HG02981 (cell line): Measurements from ENCODE around the gene WDCP.
"Not testable (repeated sequence)": the region's sequence is repeated elsewhere in the genome, so short reads cannot be mapped to it uniquely, and the experiment has no call there.

ENCODE experiments used
- ATAC-seq: cut with Tn5 transposase; IDR thresholded peaks from one replicate; pipeline ENCODE4 v1.9.1; 2021; ENCODE audit warnings: mild to moderate bottlenecking, moderate library complexity; ENCODE audit not compliant: unreplicated experiment

Gene WDCP

DNA sequence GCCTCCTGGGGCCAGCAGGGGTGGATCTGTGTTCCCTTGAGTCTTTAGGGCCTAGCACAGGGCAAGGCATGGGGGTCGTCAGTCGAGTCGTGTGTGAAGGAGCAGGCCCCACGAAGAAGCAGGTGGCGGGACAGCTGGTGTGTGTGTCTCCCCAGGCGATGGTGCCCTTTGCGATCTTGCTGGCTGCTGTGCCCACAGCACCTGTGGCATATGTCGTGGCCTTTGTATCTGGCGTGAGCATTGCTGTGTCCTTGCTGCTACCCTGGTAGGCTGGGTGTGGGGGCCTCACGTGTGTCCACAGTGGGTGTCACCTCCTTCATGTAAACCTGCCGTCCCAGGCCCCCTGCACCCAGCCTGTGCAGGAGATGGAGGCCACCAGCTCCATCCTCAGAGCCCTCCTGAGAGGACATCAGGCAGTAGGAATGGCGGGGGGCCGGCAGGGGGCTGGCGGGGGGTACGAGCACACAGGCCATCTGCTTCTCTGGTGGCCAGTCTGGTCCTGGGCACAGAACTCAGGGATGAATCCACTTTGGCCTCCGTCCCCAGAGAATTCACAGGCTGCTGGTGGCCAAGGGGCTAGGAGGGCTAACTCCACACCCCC lies 24.1 kb downstream of the WDCP start:
- no peak for ATAC-seq

DNA sequence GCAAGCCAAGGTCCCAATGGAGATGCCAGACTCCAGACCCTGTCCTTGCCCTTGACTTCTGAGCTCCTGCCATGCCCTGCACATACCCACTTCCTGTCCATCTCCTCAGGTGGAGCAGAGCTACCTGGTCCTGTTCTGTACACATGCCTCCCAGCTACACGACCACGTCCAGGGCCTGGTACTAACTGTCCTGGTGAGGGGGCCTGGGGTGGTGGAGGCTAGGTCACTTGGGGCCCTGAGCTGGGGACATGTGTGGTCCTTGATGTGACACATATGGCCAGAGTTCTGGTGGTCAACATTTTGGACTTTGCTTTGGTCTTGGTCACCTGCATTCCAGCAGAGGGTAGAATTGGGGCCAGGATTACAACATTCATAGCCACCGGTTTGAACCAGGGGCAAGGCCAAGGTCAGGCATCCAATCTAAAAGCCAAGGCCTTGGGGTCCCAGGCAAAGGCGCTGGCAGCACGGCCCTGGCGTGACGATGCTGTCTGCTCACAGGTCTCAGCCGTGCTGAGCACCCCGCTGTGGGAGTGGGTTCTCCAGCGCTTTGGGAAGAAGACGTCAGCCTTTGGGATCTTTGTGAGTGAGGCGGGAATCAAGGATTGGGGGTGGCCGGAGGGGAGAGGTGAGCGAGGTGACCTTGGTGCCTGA lies 24.7 kb downstream of the WDCP start:
- no peak for ATAC-seq

DNA sequence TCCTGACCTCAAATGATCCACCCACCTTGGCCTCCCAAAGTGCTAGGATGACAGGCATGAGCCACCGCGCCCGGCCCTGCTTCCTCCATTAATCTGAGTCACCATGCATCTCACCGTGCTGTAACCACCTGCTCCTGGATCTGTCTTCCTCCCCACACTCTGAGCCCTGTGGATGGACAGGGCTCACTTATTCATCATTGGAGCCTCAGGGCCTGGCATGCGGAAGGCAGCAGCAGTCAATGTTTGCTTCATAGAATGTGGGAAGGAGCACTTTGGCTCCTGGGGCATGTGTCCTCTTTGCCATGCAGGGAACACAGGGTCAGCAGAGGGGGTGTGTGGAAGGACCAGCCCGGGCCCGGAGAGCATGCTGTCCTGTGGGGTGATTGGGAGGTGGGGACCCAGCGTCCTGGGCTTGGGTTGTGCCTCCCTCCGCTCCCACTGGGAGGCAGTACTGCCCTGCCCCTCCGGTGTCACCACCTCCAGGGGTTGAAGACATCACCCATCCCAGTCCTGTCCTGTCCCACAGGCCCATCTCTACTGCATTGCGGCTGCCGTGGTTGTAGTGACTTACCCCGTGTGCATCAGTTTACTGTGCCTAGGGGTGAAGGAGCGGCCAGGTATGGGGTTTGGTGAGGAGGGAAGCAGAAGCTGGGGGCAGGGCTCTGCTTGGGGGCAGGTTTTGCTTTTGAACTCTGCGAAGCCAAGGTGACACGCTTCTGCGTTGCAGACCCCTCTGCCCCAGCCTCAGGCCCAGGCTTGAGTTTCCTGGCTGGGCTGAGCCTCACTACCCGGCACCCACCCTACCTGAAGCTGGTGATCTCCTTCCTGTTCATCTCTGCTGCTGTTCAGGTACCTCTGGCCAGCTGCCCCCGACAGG lies 25.8 kb downstream of the WDCP start:
- ATAC-seq, result no peak

DNA sequence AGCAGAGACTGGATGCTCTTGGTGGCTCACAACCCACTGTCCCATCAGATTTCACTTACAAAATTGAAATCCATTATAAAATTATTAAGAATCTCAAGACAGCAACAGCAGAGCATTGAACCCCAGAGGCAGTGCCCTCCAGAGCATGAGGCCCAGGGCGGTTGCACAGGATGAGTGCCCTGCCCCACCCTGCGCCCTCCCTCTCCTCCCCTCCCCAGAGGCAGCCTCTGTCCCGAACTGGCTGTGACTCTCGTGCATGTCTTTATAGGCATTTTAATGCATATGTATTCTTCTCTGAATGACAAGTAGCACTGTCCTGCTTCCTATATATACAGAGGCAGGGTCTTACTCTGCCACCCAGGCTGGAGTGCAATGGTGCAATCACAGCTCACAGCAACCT lies 26.9 kb downstream of the WDCP start:
- no peak for ATAC-seq

DNA sequence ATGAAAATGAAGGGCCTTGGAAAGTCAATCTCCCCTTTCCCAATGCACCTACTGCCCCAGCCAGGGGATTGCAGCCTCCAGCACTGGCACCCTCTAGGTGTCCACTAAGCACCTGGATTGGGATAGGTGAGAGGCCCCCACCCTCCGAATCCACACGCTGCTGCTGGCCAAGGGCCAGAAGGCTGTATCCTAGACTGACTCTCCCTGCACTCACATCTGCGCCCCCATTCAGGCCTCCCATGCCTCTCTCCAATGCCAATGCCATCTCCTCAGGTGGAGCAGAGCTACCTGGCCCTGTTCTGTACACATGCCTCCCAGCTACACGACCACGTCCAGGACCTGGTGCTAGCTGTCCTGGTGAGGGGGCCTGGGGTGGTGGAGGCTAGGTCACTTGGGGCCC lies 27.5 kb downstream of the WDCP start:
- ATAC-seq, result no peak

DNA sequence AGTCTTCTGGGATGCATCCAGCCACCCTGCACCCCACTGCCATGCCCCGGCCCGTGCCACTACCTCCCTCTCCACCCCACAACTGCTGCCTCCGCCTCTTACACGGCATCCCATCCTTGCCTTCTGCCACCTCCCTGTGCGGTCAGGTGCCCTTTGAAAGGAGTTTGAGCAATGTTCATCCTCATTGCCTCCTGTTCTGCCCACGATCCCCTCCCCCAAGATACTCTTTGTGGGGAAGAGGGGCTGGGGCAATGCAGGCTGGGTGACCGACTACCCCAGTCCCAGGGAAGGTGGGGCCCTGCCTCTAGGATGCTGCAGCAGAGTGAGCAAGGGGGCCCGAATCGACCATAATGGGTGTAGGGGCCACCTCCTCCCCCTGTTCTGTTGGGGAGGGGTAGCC lies 28.9 kb downstream of the WDCP start:
- ATAC-seq, result no peak

DNA sequence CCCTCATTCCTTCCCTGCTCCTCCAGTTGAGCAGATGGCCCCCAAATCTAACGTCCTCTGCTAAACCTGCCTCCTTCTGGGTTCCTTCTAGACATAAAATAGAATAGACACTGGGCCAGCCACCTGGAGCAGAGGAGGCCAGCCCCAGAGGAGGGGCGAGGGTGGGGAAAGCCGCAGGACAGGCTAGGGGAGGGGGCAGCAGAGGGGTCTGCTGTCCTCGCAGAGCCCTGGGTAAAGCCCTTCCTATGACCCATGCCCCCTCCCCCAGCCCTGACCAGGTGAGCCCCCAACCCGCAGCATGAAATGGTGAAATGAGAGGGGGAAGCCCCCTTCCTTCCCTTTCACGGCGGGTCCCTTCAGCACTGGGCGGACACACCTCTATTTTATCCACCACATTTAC lies 29.5 kb downstream of the WDCP start:
- no peak for ATAC-seq

DNA sequence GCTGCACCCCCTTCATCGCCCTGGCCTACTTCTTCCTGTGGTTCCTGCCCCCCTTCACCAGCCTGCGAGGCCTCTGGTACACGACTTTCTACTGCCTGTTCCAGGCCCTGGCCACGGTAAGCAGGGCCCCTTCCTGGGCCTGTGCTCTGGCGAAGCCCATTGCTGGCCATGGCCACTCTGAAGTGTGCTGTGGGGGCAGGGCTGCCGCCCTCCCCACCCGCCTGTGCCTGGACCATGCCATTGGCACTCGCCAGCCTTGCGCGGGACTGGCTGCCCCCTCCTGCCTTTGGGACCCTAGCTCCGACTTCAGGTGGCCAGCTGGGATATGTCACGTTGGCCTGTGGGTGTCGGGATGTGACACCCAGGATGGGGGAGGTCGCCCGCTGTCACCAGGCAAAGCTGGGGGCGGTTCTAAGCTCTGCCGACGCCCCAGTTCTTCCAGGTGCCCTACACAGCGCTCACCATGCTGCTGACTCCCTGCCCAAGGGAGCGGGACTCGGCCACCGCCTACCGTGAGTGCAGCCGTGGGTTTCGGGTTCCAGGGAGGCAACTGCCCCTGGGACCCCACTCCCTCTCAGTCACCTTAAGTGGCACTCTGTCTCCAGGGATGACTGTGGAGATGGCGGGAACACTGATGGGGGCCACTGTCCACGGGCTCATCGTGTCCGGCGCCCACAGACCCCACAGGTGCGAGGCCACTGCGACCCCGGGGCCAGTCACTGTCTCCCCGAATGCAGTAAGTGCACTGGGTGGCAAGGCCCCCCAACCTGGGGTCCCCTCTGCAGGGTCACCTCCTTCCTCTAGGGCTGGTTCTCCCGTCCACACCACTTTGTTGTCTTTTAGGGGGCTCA lies 30.1 kb downstream of the WDCP start:
- ATAC-seq, result no peak

DNA sequence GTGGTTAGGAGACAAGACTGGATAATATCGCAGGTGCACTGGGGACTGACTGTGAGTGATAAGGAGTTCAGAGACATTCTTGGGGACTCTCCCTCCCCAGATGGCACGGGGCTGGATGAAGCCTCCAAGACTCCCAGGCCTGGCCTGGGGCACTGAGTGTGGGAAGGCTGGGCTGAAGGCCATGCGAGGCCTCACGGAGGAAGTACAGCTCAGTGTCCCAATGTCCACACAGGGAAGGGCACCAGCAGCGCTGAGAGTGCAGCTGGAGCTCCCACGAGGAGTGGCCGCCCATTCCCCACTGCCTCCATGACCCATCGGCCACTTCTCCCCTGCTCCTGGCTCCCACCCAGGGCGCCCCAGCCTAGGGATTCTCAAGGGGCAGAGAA lies 30.8 kb downstream of the WDCP start:
- no peak for ATAC-seq

DNA sequence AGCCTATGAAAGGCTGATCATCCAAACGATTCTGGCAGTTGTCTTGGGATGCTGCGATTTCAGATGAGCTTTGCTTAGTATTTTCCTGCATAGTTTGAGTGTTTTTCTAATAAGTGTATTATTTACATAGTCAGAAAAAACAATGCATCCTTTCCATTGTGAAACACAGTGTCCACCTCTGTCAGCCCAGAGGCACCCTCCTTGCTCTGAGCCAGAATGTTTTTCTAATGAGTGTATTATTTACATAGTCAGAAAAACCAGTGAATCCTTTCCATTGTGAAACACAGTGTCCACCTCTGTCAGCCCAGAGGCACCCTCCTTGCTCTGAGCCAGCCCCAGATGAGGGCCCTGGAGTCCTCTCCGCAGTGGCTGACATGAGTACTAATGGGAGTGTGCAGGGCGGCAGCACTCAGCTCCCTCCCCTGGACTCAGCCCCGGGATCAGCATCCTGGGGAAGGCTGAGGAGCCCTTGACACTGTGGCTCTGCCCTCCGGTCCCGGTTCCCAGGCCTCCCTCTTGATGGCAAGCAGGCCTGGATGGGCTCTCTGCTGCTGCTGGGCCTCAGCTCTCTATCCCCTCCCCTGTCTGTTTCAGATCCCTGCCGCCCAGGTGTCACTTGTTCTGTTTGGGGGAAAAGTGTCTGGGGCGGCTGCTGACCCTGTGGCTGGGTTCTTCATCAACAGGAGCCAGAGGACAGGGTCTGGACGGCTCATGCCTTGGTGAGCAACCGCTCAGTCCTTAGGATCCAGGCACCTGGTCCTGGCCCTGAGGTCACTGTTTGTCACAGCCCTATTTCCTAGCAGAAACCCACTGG lies 31.4 kb downstream of the WDCP start:
- no peak for ATAC-seq

DNA sequence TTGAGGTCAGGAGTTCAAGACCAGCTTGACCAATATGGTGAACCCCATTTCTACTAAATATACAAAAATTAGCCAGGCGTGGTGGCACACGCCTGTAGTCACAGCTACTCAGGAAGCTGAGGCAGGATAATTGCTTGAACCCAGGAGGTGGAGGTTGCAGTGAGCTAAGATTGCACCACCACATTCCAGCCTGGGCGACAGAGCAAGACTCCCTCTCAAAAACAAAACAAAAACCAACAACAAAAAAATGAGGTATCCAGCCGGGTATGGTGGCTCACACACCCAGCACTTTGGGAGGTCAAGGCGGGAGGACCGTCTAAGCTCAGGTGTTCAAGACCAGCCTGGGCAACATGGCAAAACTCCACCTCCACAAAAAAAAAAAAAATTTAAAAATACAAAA lies 32.3 kb downstream of the WDCP start:
- ATAC-seq, result not testable (repeated sequence)

DNA sequence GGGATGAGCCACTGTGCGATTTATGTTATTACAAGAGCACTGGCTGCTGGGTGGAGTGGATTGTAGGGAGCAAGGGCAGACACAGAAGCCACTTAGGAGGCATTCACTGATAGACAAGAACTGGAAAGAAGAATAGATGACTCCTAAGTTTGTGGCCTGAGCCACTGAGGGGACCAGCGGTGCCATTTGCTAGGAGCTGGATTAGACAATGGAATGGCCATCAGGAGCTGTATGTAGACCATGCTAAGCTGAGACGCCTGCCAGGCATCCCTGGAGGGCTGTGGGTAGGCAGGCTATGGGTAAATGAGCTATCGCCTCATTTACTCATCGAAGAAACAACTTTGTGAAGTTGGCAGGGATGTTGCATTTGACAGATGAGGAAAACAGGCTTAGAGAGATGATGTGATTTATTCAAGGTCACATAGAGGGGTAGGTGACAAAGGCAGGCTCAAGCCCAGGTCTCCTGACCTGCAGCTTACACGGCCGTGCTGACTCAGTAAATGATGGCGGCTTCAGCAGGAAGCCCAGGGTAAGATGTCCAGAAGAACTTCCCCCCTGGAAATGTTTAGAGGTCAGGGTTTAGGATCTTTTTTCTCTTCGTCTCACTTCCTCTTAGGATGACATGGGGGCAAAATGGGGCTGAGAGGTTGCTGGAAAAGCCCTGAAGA lies 34.5 kb downstream of the WDCP start:
- ATAC-seq, result no peak

DNA sequence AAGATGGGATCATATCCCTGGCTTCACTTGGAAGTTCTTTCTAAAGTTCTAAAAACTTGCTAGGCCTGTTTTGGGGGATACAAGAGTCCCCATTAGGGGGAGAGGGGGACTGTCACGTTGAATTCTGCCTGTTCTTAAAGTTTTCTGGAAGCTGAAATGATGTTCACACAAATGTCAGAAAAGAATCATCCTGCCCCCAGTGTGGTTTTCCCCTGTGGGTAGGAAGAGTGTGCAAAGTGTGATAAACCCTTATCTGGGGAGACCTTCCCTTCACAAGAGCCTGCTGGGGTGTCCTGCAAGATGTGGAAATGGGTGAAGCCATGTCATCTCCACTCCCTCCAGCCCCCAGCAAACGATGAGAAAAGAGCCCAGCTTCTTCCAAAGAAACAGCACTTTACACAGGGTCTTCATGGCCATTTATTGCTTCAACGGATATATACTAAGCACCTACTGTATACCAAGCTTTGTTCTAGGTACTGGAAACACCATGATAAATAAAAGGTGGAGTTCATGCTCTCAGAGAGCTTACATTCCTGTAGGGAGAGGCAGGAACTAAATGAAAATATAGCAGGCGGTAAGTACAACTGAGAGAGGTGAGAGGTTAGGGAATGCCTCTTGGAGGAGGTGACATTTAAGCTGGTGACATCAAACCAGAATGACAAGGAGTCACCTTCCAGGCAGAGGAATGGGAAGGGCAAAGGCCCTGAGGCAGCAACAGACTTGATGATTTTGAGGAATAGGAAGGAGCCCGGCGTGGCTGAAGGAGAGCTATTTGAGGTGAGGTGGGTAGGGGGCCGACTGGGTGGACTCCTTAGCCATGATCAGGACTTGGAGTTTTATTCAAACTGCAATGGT lies 35.7 kb downstream of the WDCP start:
- ATAC-seq, result no peak

DNA sequence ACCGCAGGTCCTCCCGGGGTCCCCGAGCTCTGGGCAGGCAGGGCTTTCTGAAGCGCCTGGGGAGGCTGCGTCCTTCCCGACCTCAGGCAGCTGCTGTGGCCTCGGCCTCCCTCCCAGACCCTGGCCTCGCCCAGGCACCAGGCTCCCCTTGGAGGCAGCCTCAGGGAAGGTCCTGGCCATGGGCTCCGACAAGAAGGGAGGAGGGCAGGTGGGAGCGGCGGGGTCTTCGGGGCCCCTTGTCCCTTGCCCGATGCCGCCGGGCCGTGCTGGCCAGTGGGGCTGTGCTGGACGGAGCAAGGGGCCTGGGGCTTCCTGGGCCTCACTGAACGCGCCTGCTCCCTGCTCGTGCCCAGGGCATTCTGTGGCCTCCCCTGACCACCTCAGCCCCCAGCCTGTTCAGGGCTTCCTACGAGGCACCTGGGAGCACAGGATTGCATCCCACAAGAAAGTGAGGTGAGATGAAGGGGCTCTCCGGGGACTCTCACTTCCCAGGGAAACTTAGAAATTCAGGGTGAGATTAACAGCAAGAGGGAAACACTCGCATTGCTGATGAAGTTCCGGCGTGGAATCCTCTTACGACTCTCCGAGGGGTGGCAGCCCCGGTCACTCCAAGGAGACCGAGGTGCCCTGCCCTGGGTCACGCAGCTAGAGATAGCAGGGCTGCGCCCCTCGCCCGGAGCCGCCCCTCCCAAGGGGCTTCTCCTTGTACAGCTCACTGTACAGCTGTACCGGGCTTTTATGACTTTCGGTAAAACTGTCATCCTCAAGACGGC lies 36.5 kb downstream of the WDCP start:
- no peak for ATAC-seq

DNA sequence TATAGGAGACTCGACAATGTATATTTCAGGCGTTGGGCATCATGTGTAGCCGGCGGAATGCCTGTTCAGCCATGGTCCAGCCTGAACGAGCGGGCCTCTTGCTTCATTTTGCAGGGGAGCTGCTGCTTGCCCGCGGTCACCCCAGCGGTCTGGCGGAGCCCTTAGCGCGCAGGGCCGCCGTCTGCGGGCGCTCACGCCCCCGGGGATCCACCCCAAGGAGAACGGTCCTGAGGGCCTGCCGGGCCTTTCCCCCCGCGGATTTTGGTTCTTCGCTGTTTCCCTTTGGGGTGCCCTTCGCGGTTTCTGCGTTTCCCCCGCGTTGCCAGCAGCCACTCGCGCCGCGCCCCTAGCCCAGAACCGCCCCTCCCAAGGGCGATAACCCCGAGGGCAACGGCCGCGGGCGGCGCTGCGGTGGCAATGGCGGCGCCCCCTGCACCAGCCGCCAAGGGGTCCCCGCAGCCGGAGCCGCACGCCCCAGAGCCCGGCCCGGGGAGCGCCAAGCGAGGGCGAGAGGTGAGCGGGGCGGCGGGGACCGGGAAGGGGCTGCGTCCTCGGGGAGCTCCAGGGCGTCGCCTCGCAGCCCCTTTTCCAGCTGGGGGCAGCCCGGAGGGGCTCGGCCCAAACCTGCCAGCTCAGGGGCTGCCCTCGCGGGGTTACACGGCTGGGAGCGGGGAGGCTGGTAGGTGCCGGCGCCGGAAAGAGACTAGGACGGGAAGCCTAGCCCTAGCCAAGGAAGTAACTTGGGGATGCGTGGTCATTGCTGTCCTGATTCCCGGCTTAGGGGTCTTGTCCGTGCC lies 37.3 kb downstream of the WDCP start, which contains the start of gene MFSD2B:
Gene MFSD2B, plus strand, starts transcription at position 406 of the 797 bp plus-strand sequence. Its CDS starts 12 bp downstream, at position 418.
- no peak for ATAC-seq

DNA sequence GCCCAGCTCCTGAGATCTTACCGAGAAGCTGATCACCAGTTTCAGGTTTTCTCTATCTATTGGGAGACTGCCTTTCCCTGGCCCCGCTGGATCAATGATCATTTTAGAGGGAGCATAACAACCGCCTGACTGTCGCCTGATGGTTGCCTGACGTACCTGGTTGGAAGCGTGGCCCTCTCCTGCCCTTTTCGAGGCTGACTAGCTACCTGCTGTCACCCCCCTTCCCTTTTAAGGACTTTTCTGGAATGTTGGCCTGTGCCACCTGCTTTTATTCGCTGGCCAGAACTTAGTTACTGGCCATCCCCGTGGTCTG lies 37.9 kb downstream of the WDCP start:
- ATAC-seq, result no peak

DNA sequence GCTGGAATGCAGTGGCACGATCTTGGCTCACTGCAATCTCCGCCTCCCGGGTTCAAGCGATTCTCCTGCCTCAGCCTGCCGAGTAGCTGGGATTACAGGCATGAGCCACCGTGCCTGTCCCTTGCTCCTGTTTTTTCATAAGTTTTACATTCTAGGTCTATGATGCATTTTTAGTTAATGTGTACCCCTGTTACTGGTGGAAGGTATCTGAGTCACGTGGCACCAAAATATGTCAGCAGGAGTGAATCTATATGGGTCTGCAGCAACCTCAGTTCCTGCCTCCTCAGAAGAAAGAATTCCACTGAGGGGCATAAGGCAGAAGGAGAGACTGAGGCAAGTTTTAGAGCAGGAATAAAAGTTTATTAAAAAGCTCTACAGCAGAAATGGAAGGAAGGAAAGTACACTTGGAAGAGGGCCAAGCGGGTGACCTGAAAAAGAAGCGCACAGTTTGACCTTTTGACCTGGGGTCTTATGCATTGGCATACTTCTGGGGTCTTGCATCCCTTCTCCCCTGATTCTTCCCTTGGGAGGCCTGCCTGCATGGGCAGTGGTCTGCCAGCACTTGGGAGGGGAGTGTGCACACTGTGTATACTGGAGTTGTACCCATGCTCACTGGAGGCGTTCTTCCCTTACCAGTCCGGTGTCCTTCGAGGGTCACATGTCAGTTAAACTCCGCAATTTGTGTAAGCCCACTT lies 38.4 kb downstream of the WDCP start:
- ATAC-seq, result no peak
